ENCODE data around the gene SPTBN2.

Gene SPTBN2

DNA sequence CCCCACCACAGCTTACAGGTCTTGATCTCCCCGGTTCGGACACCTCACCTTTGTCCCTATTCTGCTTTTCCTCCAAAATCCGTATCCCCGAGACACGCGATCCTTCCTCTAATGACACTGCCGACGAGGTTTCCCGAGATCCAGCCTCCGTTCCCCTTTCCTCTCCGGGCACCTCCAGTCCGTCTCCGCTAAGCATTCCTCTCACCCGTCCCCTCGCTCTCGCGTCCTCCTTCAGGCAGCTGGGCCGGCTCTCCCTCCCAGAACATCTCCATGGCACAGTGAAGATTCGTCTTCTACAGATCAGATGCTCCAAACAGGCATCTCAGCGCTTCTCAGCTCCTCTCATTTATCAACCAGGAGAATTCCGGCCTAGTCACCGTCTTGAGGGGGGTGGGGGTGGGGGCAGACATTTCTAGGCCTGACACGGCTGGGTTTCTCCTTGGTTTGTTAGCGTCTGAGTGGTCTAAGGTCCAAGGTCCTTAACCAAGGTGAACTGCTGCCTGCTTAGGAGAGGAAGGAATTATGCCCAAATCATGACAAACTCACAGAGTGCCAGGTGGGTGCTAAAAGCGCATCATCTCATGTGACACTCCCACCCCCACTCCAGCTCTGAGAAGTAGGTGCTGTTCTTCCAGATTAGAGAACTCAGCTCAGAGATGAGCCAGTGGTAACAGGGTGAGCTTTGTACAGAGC, at the start of gene SPTBN2:
TSS of gene SPTBN2 (minus strand) at position 524 of the 693 bp plus-strand sequence. CDS start 7,976 bp downstream, outside the sequence.
- DNase-seq (ENCODE audit: low read depth in 2 of 2): no peak

DNA sequence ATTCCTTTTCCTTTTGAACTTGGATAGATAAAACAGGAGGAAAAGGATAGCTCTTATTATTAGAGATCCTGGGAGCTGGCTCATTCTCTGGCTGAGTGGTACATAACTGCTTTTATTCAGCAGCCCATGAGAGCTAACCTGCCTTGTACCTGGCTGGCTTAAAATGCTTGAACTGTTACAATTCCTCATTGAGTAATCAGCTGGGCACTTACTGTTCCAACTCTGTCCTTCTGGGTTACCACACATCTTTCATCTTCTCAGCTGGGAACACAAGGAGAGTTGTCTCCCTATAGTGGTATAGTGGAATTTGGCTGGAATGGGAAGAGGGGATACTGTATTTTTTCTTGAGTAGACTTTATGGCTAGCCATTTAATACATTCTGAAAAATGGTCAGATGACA, 39.8 kb upstream of the SPTBN2 start:
- no peak for DNase-seq (ENCODE audit: low read depth in 2 of 2)

DNA sequence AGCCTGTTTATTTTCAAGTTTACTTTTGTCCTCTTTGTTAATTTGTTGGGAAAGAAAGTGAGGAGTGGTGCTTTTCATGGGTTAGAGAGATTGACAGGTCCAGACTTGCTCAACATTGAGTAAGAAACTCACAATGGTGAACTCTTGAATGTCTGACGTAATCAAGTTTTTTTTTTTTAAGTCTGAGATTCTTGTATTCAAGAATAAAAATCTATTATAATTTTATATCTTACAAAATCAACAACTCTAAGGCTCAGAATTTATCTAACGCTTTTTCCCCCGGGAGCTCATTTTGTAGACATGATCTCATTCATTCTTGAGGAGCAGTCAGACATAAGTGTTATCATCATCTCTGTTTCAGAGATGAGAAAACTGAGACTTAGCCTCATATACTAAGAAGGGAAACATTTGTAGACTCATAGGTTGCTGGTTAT, 39.1 kb upstream of the SPTBN2 start:
- DNase-seq (ENCODE audit: low read depth in 2 of 2): no peak

DNA sequence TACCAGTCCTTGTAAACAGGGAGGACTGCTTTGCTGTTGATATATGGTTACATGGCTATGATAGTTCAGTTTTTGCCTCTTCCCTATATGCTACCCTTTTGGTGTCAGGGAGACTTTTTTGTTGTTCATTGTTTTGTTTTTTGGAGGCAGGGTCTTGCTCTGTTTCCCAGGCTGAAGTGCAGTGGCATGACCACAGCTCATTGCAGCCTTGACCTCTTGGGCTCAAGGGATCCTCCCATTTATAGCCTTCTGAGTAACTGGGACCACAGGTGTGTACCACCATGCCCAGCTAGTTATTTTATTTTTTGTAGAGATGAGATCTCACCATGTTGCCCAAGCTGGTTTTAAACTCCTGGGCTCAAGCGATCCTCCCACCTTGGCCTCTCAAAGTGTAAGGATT, 38.6 kb upstream of the SPTBN2 start:
- no peak for DNase-seq (ENCODE audit: low read depth in 2 of 2)

DNA sequence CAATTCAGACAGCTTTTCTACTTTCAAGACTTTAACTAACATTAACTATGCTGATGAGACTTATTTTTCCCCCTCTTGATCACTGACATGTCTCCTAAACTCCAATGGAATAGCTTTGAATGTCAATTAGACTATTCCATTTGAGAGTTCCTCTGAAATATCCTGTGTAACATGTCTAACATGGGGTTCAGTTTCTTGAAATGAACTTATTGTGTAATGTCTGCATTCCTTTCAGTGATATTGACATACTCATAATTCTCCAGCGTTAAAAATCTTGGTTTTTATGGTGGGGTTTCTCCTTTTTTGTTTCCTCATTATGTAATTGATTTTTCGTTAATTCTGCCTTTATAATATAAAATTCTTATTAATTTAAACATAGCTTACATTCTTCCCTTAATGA, 37.7 kb upstream of the SPTBN2 start:
- no peak for DNase-seq (ENCODE audit: low read depth in 2 of 2)

DNA sequence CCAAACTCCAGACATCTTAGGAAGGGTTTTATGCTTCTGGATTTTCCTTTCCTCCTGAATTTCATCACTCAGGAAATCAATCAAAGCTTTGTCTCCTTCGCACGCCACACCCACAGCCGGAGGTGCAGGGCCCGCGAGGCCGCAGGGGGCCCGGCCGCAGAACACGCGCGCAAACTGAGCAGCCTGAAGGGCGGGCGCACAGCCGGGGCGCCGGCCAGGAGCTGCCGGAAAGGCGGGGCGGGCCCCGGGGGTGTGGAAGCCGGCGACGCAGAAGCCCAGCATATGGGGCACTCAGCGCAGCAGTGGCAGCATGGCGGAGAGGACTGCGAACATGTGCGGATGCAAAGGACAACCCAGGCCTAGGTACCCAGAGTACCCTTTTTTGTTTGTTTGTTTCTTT, 33.1 kb upstream of the SPTBN2 start:
- no peak for DNase-seq (ENCODE audit: low read depth in 2 of 2)

DNA sequence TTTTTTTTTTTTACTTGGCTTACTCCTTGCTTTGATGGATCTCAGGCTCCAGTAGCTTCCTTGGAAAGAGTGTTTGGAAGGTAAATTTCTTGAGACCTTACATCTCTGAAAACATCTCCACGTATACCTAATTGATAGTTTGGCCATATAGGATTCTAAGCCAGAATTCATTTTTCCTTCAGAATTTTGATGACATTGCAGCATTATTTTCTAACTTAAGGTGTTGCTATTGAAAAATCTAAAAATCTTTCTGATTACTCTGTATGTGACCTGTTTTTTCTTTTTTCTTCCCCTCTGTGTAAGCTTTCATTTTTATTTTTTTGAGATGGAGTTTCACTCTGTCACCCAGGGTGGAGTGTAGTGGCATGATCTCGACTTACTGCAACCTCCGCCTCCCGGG, 23.1 kb upstream of the SPTBN2 start:
- DNase-seq (ENCODE audit: low read depth in 2 of 2): no peak

DNA sequence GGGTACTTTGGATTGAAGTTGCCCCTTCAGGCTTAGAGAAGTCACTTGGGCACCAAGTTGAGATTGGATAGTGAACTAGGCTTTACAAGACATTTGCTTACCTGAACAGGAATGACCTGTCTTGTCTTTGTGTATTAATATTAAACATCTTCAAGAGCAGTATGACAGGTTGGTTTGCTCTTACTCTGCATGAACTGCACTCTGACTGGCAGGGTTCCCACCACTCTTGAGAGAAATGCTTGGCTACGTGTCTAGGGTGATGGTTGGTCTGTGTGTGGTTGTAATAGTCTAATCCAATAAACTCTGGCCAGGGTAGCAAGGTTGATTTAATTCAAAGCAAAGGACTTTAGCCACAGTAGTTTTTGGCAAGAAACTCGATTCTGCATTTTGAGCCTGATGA, 20.1 kb upstream of the SPTBN2 start:
- no peak for DNase-seq (ENCODE audit: low read depth in 2 of 2)

DNA sequence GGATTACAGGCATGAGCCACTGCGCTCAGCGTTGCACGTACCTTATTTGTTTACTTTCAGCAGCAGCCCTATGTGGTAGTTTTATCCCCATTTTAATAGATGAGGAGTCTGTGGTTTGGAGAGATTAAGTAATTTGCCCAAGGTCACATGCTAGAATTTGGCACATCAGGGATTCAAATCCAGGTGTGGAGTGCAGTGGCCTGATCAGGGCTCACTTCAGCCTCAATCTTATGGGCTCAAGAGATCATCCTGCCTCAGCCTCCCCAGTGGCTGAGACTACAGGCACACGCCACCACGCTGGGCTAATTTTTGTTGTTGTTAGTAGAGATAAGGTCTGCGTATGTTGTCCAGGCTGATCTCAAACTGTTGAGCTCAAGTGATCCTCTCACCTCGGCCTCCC, 18.5 kb upstream of the SPTBN2 start:
- DNase-seq (ENCODE audit: low read depth in 2 of 2): no peak

DNA sequence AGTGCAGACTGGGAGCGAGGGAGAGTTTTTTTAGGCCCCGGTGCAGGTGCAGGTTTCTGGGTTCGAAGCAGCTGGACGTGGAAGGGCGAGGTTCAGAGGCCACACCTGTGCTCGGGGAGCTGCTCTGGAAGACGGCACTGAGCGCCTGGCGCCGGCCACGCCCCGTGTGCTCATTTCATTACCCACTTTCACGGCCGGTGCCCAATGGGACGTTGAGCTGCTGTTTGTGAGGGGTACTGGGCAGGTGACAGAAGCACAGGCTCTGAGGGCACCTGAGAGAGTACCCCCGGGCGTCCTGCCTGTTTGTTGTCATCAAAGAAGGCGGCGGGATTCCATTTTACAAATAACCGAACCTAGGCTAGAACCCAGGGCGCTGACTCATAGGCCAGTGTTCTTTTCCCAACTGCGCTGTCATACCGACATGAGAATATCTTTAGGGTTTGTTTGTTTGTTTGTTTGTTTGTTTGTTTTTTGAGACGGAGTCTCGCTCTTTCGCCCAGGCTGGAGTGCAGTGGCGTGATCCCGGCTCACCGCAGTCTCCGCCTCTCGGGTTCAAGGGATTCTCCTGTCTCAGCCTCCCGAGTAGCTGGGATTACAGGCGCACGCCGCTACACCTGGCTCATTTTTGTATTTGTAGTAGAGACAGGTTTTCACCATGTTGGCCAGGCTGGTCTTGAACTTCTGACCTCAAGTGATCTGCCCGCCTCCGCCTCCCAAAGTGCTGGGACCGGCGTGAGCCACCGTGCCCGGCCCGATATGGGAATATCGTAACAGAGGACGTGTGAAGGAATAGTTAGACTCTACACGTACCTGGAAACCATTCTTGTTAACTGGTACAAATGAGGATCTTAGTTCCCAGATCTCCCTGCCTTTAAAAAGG, 16.6 kb upstream of the SPTBN2 start:
- DNase-seq (ENCODE audit: low read depth in 2 of 2): peak in 1 of 2 donors; percentile 6

DNA sequence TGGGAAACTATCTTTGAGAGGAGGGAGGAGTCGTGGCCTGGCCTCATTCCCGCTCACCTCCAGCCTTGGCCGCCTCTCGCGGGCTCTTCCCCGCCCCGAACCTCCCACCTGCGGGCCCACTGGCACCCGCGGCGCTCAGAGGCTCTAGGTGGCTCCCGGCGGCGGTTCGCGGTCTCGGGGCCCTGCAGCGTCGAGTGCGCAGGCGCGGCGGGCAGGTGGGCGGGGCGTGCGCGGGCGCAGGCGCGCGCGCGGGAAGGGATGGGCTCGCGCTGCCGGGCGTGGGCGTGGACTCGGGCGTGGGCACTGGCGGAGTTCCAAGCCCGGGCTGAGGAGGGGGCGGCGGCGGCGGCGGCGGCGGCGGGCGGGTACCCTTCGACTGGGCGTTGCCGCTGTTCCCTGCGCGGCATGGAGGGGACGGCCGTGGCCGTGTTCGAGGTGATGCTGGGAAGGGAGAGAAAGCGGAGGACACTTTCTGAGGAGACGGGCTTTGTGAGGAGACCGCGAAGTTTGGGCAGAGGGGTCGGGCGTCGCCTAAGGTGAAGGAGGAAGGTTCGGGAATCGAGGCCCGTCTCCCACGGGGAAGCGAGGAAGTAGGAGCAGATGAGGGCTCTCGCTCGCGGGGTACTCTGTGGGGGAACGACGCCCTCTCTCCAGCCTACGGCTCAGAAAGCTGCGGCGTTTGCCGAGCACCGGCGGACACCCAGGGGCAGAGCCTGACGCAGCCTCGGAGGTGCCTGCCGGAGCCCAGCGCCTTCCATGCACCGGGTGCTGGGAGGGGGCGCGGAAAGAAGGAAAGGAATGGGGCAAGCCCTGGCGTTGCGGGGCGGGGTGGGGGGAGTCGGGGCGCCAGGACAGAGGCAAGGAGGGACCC, 15.7 kb upstream of the SPTBN2 start:
- DNase-seq (ENCODE audit: low read depth in 2 of 2): peak; percentile 74 to 84

DNA sequence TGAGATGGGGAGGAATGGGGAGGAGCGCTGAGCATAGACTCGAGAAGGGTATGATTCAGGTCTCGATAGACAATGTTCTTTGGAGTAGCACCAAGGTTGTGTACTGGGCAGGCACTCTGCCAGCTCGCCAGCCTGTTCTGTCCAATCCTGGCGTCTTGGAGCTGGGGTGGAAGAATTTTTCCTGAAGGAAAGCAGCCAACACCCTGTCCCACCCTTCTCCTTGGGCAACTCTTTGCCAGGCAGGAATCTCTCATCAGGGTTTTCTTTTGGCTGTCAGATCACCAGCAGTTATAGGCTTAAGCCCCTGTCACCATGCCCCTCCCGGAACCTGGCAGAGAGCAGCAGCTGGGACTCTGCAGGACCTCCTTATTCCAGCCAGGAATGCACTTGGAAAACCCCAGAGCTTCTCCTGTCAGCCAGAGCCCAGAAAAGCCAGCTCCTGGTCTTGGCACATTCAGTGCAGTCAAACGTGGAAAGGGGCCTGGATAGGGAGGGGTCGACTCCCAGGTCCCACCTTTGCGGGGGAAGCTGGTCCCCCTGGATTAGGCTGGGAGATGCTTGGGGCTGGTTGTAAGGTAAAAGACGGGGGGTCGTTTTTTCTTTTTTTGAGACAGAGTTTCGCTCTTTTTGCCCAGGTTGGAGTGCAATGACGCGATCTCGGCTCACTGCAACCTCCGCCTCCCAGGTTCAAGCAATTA, 14.4 kb upstream of the SPTBN2 start:
- DNase-seq (ENCODE audit: low read depth in 2 of 2): no peak

DNA sequence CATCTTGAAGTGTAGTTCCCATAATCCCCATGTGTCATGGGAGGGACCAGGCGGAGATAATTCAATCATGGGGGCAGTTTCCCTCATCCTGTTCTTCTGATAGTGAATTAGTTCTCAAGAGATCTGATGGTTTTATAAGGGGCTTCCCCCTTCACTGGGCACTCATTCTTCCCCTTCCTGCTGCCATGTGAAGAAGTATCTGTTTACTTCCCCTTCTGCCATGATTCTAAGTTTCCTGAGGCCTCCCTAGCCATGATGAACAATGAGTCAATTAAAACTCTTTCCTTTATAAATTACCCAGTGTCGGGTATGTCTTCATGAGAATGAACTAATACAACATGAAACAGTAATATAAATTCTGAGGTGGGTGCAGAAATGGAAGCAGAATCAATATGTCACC, 12.1 kb upstream of the SPTBN2 start:
- DNase-seq (ENCODE audit: low read depth in 2 of 2): no peak

DNA sequence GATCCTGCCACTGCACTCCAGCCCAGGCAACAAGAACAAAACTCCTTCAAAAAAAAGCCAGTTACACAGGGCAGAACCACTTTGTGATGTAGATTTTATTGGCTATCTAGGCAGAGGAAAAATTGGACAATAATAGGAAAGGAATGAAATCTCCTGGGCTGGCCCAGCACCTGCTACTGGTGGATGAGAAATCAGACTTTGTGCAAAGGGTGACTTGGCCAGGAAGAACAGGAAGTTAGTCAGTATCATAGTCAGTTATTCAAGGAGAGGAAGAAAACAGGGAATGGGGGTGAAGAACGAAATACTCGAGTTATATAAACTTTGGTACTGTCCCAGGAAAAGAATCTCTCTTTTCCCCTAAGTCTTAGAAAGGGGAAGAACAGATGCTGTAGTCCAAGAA, 11.0 kb upstream of the SPTBN2 start:
- no peak for DNase-seq (ENCODE audit: low read depth in 2 of 2)

DNA sequence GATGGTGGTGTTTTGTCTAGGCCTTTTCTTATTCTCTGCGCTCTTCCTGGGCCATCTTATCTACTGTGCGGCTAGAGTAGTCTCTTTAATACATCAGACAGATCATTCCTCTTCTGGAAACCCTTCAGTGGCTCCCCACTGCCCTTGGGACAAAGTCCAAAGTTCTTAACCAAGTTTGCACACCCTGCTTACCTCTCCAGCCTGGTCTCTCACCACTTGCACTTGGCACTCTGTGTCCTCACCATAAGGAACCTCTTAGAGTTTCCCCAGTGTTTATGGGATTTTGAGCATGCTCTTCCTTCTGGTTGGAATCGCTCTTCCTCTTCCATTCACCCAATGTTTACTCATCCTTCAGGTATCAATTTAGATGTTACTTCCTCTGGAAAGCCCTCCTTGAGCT, 5.2 kb upstream of the SPTBN2 start:
- no peak for DNase-seq (ENCODE audit: low read depth in 2 of 2)

DNA sequence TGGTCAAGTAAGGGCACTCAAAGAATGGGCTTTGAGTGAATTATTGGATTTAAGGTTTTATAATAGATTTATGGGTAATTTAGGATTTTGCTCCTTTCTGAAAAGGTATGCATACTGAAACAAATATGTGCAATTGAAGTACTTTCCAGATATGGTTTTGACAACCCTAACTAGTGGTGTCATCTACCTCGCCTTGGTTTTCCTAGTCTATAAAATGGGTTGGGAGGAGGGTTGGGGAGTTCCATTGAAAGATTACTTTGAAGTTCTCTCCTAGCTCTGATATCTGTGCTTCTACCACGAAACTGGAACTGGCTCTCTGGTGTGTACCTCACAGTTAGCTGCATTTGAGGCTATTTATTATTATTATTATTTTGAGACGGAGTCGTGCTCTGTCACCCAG, 431 bp upstream of the SPTBN2 start:
- DNase-seq (ENCODE audit: low read depth in 2 of 2): no peak

DNA sequence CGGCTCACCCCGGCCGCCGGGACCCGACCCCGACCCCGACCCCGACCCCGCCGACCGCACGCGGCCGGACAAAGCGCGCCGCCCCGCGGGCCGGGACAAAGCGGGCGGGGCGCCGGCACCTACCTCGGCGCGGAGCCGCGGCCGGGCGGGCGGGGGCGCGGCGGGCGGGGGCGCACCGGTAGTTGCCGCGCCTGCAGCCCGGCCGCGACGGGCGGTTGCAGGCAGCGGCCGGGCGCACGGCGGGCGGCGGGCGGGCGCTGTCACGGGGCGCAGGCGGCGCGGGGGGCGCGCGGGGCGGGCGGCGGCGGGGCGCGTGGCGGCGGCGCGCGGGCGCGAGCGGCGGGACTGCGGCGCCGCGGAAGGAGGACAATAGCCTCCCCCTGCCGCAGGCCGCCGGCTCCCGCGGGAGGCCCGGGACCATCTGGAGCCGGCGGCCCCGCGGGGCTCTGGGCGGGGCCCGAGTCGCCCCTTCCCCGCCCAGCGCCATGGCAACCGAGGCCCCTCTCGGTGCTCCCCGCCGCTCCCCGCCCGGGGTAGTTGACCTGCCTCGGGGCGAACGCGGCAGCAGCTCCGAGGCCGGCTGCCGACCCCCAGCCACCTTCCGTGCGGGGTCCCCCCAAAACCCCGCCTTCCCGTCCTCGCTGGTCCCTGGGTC, 851 bp downstream of the SPTBN2 start:
- no peak for DNase-seq (ENCODE audit: low read depth in 2 of 2)

DNA sequence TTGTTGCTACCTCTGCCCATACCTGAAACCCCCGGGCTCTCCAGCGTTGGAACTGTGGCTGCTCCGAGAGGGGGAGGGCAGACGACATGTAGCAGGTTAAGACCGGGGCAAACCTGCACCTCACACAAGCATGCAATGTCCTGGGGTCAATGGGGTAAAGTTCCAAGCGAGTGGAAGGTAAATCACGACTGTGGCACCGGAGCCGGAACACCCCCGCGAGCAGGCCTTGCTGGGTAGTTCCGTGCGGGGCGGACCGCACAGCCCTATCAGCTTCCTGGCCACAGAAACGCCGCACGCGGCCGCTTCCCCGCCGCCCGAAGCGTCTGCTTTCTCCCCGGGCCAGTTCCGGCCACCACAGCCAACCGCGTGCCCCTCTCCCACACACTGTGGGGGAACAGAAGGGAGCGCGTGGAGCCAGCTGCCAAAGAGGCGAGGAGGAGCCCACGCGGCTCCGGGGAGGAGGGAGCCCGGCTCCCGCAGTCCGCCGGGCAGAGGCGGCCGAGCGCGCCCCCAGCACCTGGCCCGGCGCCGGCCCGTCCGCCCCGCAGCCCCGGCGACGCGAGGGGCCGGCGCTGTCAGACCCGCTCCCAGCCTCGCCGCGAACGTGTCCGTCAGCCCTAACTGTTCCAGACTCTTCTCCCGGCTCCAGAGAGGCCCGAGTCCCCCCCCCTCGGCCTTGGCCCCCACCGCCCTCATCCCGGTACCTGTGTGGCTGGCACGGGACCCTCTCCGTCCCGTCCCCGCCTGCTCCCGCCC, 1.6 kb downstream of the SPTBN2 start:
- DNase-seq (ENCODE audit: low read depth in 2 of 2): no peak

DNA sequence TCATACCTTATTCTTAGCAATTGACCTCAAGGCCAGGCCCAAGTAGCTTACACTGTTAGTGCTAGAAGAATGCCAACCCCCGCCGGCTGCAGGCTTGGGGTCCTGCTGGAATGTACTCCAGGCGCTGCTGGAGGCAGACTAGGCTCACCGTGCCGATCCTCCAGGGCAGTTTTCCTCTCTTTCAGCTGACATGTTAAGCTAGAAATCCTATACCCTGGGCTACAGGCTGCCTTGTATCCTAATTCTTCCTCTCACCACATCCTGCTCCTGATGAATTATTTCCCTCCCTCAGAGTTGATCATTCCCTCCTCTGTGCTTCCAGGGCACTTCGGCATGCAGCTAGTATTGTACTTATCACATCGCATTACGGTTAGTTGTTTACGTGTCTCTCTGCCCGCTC, 3.4 kb downstream of the SPTBN2 start:
- no peak for DNase-seq (ENCODE audit: low read depth in 2 of 2)

DNA sequence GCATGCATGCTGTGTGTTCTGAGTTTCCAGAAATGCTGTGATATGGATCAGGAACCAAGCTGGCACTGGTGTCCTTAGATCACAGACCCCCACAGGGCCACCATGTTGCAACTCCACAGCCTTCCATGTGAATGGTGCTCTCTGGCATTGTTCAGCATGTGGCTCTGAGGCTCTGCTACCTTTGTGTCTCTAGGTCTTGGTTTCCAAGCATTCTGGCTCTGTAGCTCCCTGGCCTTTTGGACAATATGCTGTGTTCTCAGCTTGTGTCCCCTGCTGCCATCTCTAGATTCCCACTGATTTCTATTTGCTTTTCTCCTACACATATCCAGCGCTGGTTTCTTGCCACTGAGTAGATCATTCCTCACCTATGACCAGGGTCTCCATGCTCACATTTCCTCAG, 3.9 kb downstream of the SPTBN2 start:
- DNase-seq (ENCODE audit: low read depth in 2 of 2): no peak

All from stimulated activated CD8-positive, alpha-beta memory T cell treated with anti-CD3 and anti-CD28 coated beads, Interleukin-7, amount 100 ng/mL, for 4 hours (primary cell).